IMR-90 (cell line): ENCODE data around the gene CCNK. TPM values are rescaled to one million over a fixed set of nuclear protein-coding genes. Genes with fewer than 3 reads are reported as not detected.

Experiments
- ATAC-seq: fragments of 200-7000 bp; cut with Tn5 transposase; 2 replicates; pipeline ENCODE4 v1.9.1; 2020; ENCODE audit warnings: low read depth, mild to moderate bottlenecking, moderate library complexity
- BruUV-seq: library from RNA; stranded (reverse); fragments of 400-500 nt; replicated peaks from 2 replicates; lab custom pipeline; 2021; lab: Mats Ljungman, UMichigan
- CTCF ChIA-PET: fragments of 300-600 bp; formaldehyde crosslinking; extraction: SDS; loops from one replicate; lab custom pipeline; 2021; ENCODE audit warnings: antibody characterized with exemption; lab: Yijun Ruan, JAX
- POLR2A ChIA-PET: fragments of 300-600 bp; sonication (Branson Sonifier 250); formaldehyde crosslinking; loops from one replicate; lab custom pipeline; 2022; ENCODE audit warnings: antibody characterized with exemption; ENCODE audit not compliant: unreplicated experiment; lab: Charles Lee
- DNase-seq: peaks from one replicate; pipeline ENCODE4 v3.0.0; 2013
- H2AFZ ChIP-seq: replicated peaks from 2 replicates; pipeline ENCODE3; 2013; ENCODE audit warnings: low read length, mild to moderate bottlenecking; ENCODE audit not compliant: poor library complexity
- H2AK5ac ChIP-seq: 2 replicates; pipeline ENCODE4 v1.6.1; 2013; ENCODE audit warnings: low read depth, low read length, inconsistent platforms
- H2AK9ac ChIP-seq: replicated peaks from 2 replicates; pipeline ENCODE3; 2013; ENCODE audit warnings: mild to moderate bottlenecking, low read depth, low read length, moderate library complexity; ENCODE audit not compliant: poor library complexity
- H2BK120ac ChIP-seq: 2 replicates; pipeline ENCODE4 v1.6.1; 2013; ENCODE audit warnings: low read depth, low read length, inconsistent platforms
- H2BK15ac ChIP-seq: 3 replicates; pipeline ENCODE4 v1.6.1; 2013; ENCODE audit warnings: low read depth, low read length, inconsistent platforms
- H2BK20ac ChIP-seq: 2 replicates; pipeline ENCODE4 v1.6.1; 2013; ENCODE audit warnings: low read depth, mild to moderate bottlenecking, inconsistent platforms, low read length, moderate library complexity
- H2BK5ac ChIP-seq: 2 replicates; pipeline ENCODE4 v1.6.1; 2013; ENCODE audit warnings: mild to moderate bottlenecking, low read depth, low read length, inconsistent platforms; ENCODE audit not compliant: poor library complexity, severe bottlenecking
- H3K14ac ChIP-seq: replicated peaks from 2 replicates; pipeline ENCODE4 v1.6.1; 2013; ENCODE audit warnings: low read depth, low read length, inconsistent platforms
- H3K18ac ChIP-seq: 2 replicates; pipeline ENCODE4 v1.6.1; 2013; ENCODE audit warnings: low read depth, low read length, control low read depth
- H3K23ac ChIP-seq: 2 replicates; pipeline ENCODE4 v1.6.1; 2013; ENCODE audit warnings: low read depth, low read length, inconsistent platforms
- H3K27ac ChIP-seq: 2 replicates; pipeline ENCODE4 v1.5.1; 2013; ENCODE audit warnings: mild to moderate bottlenecking, control low read depth, low read length; ENCODE audit not compliant: insufficient read depth
- H3K27me3 ChIP-seq: 2 replicates; pipeline ENCODE4 v1.6.1; 2013; ENCODE audit warnings: low read length; ENCODE audit not compliant: control insufficient read depth, insufficient read depth
- H3K36me3 ChIP-seq: 2 replicates; pipeline ENCODE4 v1.6.1; 2013; ENCODE audit warnings: low read length, mixed read lengths; ENCODE audit not compliant: control insufficient read depth, insufficient read depth
- H3K4ac ChIP-seq: 2 replicates; pipeline ENCODE4 v1.6.1; 2013; ENCODE audit warnings: low read depth, low read length, inconsistent platforms
- H3K4me1 ChIP-seq: 2 replicates; pipeline ENCODE4 v1.6.1; 2013; ENCODE audit warnings: low read length, mixed read lengths; ENCODE audit not compliant: control insufficient read depth, insufficient read depth
- H3K4me2 ChIP-seq: 2 replicates; pipeline ENCODE4 v1.6.1; 2013; ENCODE audit warnings: low read depth, mild to moderate bottlenecking, control low read depth, low read length, moderate library complexity
- H3K4me3 ChIP-seq: 2 replicates; pipeline ENCODE4 v1.5.1; 2013; ENCODE audit warnings: low read depth, mild to moderate bottlenecking, control low read depth, low read length, moderate library complexity; ENCODE audit not compliant: insufficient read depth
- H3K56ac ChIP-seq: 2 replicates; pipeline ENCODE4 v1.6.1; 2013; ENCODE audit warnings: low read length, inconsistent platforms; ENCODE audit not compliant: insufficient read depth; ENCODE audit errors: extremely low read depth
- H3K79me1 ChIP-seq, 2 experiments: 2 replicates each; pipeline ENCODE4 v1.6.1; 2013; ENCODE audit warnings: low read length in 2 of 2, inconsistent platforms in 1 of 2, low read depth in 1 of 2
- H3K9ac ChIP-seq: 2 replicates; pipeline ENCODE4 v1.6.1; 2013; ENCODE audit warnings: low read depth, low read length, control low read depth
- H3K9me1 ChIP-seq: 2 replicates; pipeline ENCODE4 v1.6.1; 2013; ENCODE audit warnings: low read length, inconsistent platforms; ENCODE audit not compliant: insufficient read depth
- H3K9me3 ChIP-seq: 2 replicates; pipeline ENCODE4 v1.6.1; 2013; ENCODE audit warnings: low read length; ENCODE audit not compliant: control insufficient read depth, insufficient read depth
- H4K20me1 ChIP-seq: 2 replicates; pipeline ENCODE4 v1.6.1; 2013; ENCODE audit warnings: low read length, inconsistent platforms; ENCODE audit not compliant: insufficient read depth
- H4K5ac ChIP-seq: 2 replicates; pipeline ENCODE4 v1.6.1; 2013; ENCODE audit warnings: mild to moderate bottlenecking, low read depth, low read length, control low read depth
- H4K8ac ChIP-seq, 2 experiments: 2 replicates each; pipeline ENCODE4 v1.6.1; 2013; ENCODE audit warnings: low read depth in 2 of 2, low read length in 2 of 2, control low read depth in 1 of 2, inconsistent platforms in 1 of 2
- H4K91ac ChIP-seq: 2 replicates; pipeline ENCODE4 v1.6.1; 2013; ENCODE audit warnings: low read depth, low read length, inconsistent platforms; ENCODE audit not compliant: insufficient read depth
- BHLHE40 ChIP-seq: fragments of 150-350 bp; IDR thresholded peaks from 2 replicates; pipeline ENCODE4 v1.6.1; 2016; ENCODE audit warnings: mild to moderate bottlenecking, low read depth, low read length
- CEBPB ChIP-seq: IDR thresholded peaks from 2 replicates; pipeline ENCODE4 v1.6.1; 2012; ENCODE audit warnings: low read depth, low read length, improper control_type of control experiment
- MAZ ChIP-seq: IDR thresholded peaks from 2 replicates; pipeline ENCODE4 v1.6.1; 2012; ENCODE audit warnings: low read depth, mild to moderate bottlenecking, low read length, improper control_type of control experiment, moderate library complexity, borderline replicate concordance
- POLR2A ChIP-seq: IDR thresholded peaks from 2 replicates; pipeline ENCODE4 v1.6.1; 2012; ENCODE audit warnings: mild to moderate bottlenecking, low read depth, low read length
- RAD21 ChIP-seq: IDR thresholded peaks from 2 replicates; pipeline ENCODE4 v1.6.1; 2012; ENCODE audit warnings: low read length, improper control_type of control experiment
- RFX5 ChIP-seq: IDR thresholded peaks from 2 replicates; pipeline ENCODE4 v1.8.0; 2012; ENCODE audit warnings: low read depth, mild to moderate bottlenecking, low read length, moderate library complexity
- SMC3 ChIP-seq: fragments of 150-350 bp; IDR thresholded peaks from 2 replicates; pipeline ENCODE4 v1.6.1; 2016; ENCODE audit warnings: low read depth, mild to moderate bottlenecking, antibody characterized with exemption, low read length, moderate library complexity
- WGBS, 2 experiments: methylation state at CpG; one replicate each; pipeline versions ENCODE4 v1.1.5 to v1.1.7; 2013; ENCODE audit warnings: missing lambda C conversion rate in 2 of 2; ENCODE audit not compliant: insufficient read length in 1 of 2; ENCODE audit errors: extremely low coverage in 2 of 2; 5-methylcytosine and 5-hydroxymethylcytosine counted together
- dilution Hi-C: fragments of 300-500 bp; cut with HindIII; formaldehyde crosslinking; loops from one replicate; pipeline ENCODE4 v1.14.3; 2018; ENCODE audit warnings: low sequenced_read_pairs; ENCODE audit not compliant: unreplicated experiment
- in situ Hi-C: fragments of 300-500 bp; cut with MboI; formaldehyde crosslinking; loops from 3 replicates; pipeline ENCODE4 v1.14.3; 2019; ENCODE audit warnings: low sequenced_read_pairs, inconsistent platforms, mixed read lengths
- intact Hi-C: fragments of 100-400 bp; cut with micrococcal nuclease; formaldehyde crosslinking; loops from 2 replicates; pipeline ENCODE4 v1.10.0; 2022
- polyA plus RNA-seq, 3 experiments: library from polyadenylated mRNA; depleted of rRNA; stranded (reverse); fragments of >200 nt; gene quantifications; 2 replicates each; pipeline ENCODE4 v1.2.3, GENCODE V29; 2012; ENCODE audit warnings: low replicate concordance in 1 of 3
- total RNA-seq: library from RNA; depleted of rRNA; stranded (reverse); fragments of >200 nt; gene quantifications from 2 replicates; pipeline ENCODE4 v1.2.3, GENCODE V29; 2012
- TF ChIP-seq, protein P1 (sequence below): conservative IDR thresholded peaks from 2 replicates; pipeline ENCODE4 v1.5.1; 2012; ENCODE audit warnings: mild to moderate bottlenecking, low read depth, low read length, improper control_type of control experiment

The CCNK gene
- total and polyA plus RNA-seq, 2 of the 4 experiments (the other 2 are of a cell fraction), result 18.8 to 38.3 TPM

DNA sequence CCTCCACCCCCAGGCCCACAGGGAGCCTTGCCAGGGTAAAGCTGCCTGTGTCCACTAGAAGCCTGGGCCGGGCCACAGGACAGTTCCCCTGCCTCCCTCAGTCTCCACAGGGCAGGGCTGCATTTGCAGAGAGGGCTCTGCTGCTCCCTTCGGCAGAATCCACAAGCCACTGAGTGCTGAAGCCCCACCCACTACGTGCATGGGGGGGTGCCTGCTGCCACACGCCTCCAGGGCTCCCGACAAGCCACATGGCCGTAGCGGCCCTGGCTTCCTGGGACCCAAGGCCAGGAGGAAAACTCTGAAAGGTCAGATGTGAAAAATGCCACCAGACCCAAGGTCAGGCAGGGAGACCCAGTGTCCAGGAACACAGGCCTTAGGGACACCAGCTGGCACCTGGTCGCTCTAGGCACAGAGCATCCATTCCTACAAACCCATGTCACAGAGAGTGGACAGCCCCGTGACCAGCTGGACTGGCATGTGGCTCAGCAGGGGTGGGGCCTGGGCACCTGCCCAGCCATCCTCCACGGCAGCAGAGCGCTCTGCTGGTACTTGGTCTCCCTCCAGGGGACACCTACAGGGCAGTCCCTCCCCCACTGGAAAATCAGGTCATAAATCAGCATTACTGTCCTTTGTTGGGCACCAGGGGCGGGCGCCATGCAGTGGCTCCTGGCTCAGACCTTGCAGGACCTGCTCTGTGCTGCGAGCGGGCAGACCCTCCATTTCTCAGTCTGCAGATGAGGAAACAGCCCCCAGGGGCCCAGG, 79.9 kb downstream of the CCNK start:
- dilution Hi-C loops, result no loop called here
- Histone ChIP-seq H3K79me1 (peaks cover 35 to 89% of the 10 kb centered on the region in 2 experiments), H3K36me3 (no peaks in the 10 kb centered on the region), H3K27me3 (no peaks in the 10 kb centered on the region), H2BK15ac (no peak overlapping the region), H3K9me1 (peaks cover 12% of the 10 kb centered on the region; the same call in 1 of the 2 replicates), H3K18ac (no peak overlapping the region), H3K4me1 (peaks cover 34% of the 10 kb centered on the region), H3K23ac (no peak overlapping the region), H4K5ac (no peak overlapping the region), H3K9me3 (no peaks in the 10 kb centered on the region), H3K4ac (no peak overlapping the region), H4K20me1 (peaks cover 76% of the 10 kb centered on the region), H3K56ac (no peak overlapping the region), H3K9ac (no peak overlapping the region), H3K4me2 (no peak overlapping the region), H3K27ac (no peak overlapping the region), H3K4me3 (no peak overlapping the region), H3K14ac (no peak overlapping the region), H2AK5ac (peak overlapping the region; percentile 19; the same call in 1 of the 2 replicates), H4K91ac (no peak overlapping the region), H2BK5ac (no peak overlapping the region), H4K8ac (no peak overlapping the region), H2AK9ac (peak overlapping the region; percentile 29), H2AFZ (peak overlapping the region; percentile 24), H2BK120ac (no peak overlapping the region), H2BK20ac (no peak overlapping the region)
- POLR2A ChIA-PET, result no interaction called here
- intact Hi-C loops, result no loop called here
- TF ChIP-seq RFX5 (no peak), RAD21 (no peak), SMC3 (no peak), MAZ (no peak), BHLHE40 (no peak), CEBPB (no peak), POLR2A (no peak)
- TF ChIP-seq, protein P1, sequence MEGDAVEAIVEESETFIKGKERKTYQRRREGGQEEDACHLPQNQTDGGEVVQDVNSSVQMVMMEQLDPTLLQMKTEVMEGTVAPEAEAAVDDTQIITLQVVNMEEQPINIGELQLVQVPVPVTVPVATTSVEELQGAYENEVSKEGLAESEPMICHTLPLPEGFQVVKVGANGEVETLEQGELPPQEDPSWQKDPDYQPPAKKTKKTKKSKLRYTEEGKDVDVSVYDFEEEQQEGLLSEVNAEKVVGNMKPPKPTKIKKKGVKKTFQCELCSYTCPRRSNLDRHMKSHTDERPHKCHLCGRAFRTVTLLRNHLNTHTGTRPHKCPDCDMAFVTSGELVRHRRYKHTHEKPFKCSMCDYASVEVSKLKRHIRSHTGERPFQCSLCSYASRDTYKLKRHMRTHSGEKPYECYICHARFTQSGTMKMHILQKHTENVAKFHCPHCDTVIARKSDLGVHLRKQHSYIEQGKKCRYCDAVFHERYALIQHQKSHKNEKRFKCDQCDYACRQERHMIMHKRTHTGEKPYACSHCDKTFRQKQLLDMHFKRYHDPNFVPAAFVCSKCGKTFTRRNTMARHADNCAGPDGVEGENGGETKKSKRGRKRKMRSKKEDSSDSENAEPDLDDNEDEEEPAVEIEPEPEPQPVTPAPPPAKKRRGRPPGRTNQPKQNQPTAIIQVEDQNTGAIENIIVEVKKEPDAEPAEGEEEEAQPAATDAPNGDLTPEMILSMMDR, result no peak
- in situ Hi-C loops, result no loop called here
- 83% methylated on average over 4 of the region's 15 CpGs; no CpG with 5 or more reads in 1 of the 2 experiments for WGBS, 2 experiments
- no peak for ATAC-seq
- DNase-seq, result no peak
- CTCF ChIA-PET, result no interaction called here
- no TSS peak for BruUV-seq
